HAP-1 (cell line): ENCODE data around the gene GRK6.
"Not testable (repeated sequence)": the region's sequence is repeated elsewhere in the genome, so short reads cannot be mapped to it uniquely, and the experiment has no call there.

ENCODE experiments used
- DNase-seq, 2 experiments: peaks; one replicate each; pipeline ENCODE4 v3.0.0-alpha.2; 2016 to 2020; ENCODE audit warnings: low spot score in 2 of 2
- H3K27me3 ChIP-seq: fragments of 250-450 bp; sonication (Bioruptor Pico); 2 replicates; pipeline ENCODE4 v1.5.1; 2020; ENCODE audit warnings: low read depth, mild to moderate bottlenecking, moderate library complexity
- H3K36me3 ChIP-seq: fragments of 250-450 bp; sonication (Bioruptor Pico); replicated peaks from 2 replicates; pipeline ENCODE4 v1.5.1; 2020; ENCODE audit warnings: mild to moderate bottlenecking
- H3K4me1 ChIP-seq: fragments of 250-450 bp; sonication (Bioruptor Pico); 2 replicates; pipeline ENCODE4 v1.5.1; 2020; ENCODE audit warnings: mild to moderate bottlenecking
- H3K4me3 ChIP-seq: fragments of 250-450 bp; sonication (Bioruptor Pico); 2 replicates; pipeline ENCODE4 v1.5.1; 2020; ENCODE audit warnings: mild to moderate bottlenecking, moderate library complexity
- H3K9me3 ChIP-seq: fragments of 250-450 bp; sonication (Bioruptor Pico); 2 replicates; pipeline ENCODE4 v1.5.1; 2020; ENCODE audit warnings: mild to moderate bottlenecking, moderate library complexity
- in situ Hi-C: fragments of 300-500 bp; cut with MboI; formaldehyde crosslinking; loops from 3 replicates; pipeline ENCODE4 v1.14.3; 2020; ENCODE audit warnings: low sequenced_read_pairs, inconsistent platforms, mixed read lengths

The GRK6 gene

DNA sequence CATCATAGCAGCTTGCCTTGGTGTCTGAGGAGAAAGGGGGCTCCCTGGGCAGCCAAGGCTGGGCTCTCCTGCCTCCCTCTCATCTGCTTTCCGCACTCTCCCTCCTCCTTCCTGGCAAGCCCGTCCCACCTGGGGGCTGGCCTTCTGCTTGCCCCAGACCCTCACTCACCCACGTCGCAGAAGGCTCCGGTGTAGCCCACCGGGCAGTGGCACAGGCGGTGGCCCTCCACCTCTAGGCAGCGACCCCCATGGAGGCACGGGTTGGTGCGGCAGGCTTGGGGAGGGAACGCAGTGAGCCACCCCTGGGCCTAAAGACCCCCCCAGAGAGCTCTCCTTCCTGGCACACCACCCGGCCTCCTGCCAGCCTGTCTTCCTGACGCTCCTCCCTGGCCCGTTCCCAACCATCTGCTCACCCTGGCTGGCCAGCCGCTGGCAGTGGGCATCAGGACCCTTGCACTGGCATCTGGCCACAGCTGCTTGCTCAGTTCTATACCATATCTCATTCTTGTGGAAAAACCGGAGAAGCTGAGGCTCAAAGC, 21.8 kb upstream of the GRK6 start:
- in situ Hi-C loops, result no loop called here
- no peaks in the 10 kb centered on the region for H3K27me3 ChIP-seq
- no peaks in the 10 kb centered on the region for H3K9me3 ChIP-seq
- peak overlapping the region; percentile 53 for H3K4me3 ChIP-seq
- H3K4me1 ChIP-seq, result peaks cover 10% of the 10 kb centered on the region
- no peaks in the 10 kb centered on the region for H3K36me3 ChIP-seq
- no peak for DNase-seq

DNA sequence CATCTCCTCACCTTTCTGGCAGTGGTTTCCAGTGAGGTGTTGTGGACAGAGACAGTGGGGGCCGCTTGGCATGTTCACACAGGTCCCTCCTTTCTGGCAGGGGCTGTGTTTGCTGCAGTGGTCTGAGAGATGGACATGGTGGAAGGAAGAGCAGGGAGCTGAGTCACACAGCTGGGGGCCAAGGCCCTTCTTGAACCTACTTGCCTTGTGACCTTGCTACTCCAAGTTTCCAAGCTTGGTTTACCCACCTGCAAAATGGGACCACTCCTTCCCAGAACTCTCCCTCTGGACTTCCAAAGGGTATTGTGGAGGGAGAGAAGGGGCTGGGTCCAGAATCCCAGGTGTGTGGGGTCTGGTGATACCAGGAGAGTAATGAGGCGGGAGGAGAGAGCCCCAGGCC, 21.2 kb upstream of the GRK6 start:
- H3K27me3 ChIP-seq, result no peaks in the 10 kb centered on the region
- H3K4me3 ChIP-seq, result no peak overlapping the region

DNA sequence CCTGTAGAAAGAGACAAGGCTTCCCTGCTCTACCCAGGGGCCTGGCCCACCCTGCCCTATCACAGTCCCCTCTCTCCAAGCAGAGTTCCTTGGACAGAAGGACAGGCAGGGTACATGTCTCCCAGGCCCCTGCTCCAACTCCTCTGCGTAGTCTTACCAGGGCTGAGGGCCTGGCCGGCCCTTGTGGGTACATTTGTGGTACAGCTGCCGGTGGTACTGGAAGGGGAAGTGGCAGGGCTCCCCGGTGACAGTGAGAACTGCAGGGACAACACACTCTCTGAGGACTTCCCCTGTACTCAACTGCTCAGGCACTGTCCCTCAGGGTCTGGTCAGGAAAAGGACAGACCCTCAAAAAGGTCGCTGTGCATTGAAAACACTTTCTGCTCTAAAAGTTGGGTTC, 20.7 kb upstream of the GRK6 start:
- H3K36me3 ChIP-seq, result no peaks in the 10 kb centered on the region
- no peak overlapping the region for H3K4me3 ChIP-seq
- no peaks in the 10 kb centered on the region for H3K9me3 ChIP-seq
- no peak for DNase-seq
- in situ Hi-C loops, result no loop called here
- no peaks in the 10 kb centered on the region for H3K27me3 ChIP-seq
- peaks cover 10% of the 10 kb centered on the region for H3K4me1 ChIP-seq

More for the DNA sequence above, 21.2 kb upstream of the GRK6 start:
- no peaks in the 10 kb centered on the region for H3K9me3 ChIP-seq
- no peak for DNase-seq
- peaks cover 10% of the 10 kb centered on the region for H3K4me1 ChIP-seq
- no peaks in the 10 kb centered on the region for H3K36me3 ChIP-seq
- in situ Hi-C loops, result no loop called here

DNA sequence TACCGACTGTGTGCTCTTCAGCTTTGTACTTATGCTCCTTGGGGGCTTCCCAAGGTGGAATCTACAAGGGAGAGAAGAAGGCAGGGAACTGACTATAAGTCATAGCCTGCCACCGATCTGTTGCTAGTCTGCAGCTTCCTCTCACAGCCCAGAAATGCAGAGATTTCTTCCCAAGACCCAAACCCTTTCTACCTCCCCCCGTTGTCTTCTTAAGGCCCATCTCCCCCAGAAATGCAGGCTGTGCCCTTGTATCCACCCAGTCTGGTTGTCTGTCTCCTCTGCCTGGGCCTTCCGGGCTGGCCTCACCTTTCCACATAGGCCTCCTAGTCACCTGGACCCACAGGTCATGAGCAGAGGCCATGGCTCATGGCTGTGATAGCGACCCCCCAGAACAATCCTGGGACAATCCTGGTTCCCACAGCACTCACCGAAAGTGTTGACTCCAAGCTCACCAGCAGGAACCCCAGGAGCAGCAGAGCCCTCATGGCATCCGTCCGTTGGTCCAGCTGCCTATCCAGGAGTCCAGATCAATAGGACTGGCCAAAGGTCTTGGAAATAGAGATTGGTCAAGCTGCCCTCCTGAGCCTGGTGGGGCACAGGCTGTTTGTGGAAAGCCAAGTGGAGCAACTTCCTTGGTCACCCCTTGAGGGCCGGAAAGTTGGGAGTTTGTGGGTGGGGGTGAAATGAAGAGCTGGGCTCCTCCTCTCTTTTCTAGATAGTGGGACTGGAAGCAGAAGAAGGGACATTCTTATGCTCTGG, 17.3 kb upstream of the GRK6 start, which contains the start of gene F12:
TSS of gene F12 (minus strand) at position 522 of the 759 bp plus-strand sequence. CDS start at position 485, 37 bp downstream.
- Histone ChIP-seq H3K9me3 (no peaks in the 10 kb centered on the region), H3K4me1 (peaks cover 4% of the 10 kb centered on the region), H3K27me3 (no peaks in the 10 kb centered on the region), H3K4me3 (no peak within 1 kb of the TSS), H3K36me3 (no peaks in the 10 kb centered on the region)
- no peak for DNase-seq
- in situ Hi-C loops, result no loop called here

DNA sequence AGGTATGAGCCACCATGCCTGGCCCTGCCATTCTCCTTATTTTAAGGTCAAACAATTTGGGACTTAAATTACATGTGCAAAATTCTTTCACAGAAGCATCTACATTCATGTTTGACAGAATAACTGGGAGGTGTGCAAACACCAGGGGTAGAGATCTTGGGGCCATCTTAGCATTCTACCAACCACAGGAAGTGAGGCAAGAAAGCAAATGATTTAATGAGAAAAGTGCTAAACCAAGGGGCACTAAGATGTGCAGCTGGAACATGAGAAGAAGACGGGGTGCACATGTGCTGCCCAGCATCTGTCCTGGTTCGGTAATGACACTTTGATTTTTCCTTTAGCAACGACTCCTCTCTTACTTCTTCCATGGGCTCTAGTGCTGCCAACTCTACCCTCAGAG, 15.9 kb upstream of the GRK6 start:
- in situ Hi-C loops, result no loop called here
- Histone ChIP-seq H3K4me3 (no peak overlapping the region), H3K9me3 (no peaks in the 10 kb centered on the region), H3K27me3 (no peaks in the 10 kb centered on the region), H3K36me3 (no peaks in the 10 kb centered on the region), H3K4me1 (no peaks in the 10 kb centered on the region)
- DNase-seq, result no peak

DNA sequence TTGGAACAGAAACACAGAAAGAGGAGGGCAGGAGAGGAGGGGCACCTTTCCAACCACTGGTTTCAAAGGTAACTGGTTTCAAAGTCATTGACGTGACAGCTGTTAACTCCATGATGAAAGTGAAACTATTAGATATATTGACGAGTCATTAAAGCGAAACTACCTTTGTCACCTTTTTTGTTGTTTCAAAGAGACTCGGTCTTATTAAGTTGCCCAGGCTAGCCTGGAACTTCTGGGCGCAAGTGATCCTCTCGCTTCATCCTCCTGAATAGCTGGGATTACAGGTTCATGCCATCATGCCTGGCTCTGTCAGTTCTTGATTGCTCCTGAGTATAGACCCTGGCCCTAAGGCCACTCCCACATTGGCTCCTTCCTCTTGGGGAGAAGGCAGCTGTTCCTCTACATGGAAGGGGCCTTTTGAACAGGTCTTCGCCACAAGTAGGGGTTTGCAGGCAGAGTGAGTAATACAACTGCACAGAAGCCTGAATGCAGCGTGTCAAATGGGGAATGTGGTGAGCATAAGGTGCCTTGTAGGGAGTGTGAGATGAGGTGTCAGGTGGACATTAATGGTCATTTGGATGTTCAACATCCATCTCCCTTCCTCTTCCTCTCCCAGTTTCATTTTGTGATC, 13.8 kb upstream of the GRK6 start:
- H3K4me3 ChIP-seq, result no peak overlapping the region
- in situ Hi-C loops, result no loop called here
- H3K9me3 ChIP-seq, result no peaks in the 10 kb centered on the region
- H3K4me1 ChIP-seq, result no peaks in the 10 kb centered on the region
- H3K36me3 ChIP-seq, result no peaks in the 10 kb centered on the region
- no peaks in the 10 kb centered on the region for H3K27me3 ChIP-seq
- DNase-seq, result no peak

DNA sequence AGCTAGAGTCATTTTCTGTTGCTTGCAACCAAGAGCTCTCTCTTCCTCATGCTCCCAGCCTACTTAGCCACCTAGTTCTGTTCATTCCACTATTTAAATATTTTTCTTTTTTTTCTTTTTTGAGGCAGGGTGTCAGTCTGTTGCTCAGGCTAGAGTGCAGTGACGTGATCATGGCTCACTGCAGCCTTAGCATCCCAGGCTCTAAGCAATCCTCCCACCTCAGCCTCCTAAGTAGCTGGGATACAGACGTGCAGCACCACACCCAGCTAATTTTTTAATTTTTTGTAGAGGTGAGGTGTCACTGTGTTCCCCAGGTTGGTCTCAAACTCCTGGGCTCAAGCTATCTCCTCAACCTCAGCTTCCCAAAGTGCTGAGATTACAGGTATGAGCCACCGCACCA, 12.0 kb upstream of the GRK6 start:
- Histone ChIP-seq H3K27me3 (no peaks in the 10 kb centered on the region), H3K36me3 (no peaks in the 10 kb centered on the region), H3K4me3 (no peak overlapping the region), H3K9me3 (no peaks in the 10 kb centered on the region), H3K4me1 (no peaks in the 10 kb centered on the region)
- in situ Hi-C loops, result no loop called here
- no peak for DNase-seq

DNA sequence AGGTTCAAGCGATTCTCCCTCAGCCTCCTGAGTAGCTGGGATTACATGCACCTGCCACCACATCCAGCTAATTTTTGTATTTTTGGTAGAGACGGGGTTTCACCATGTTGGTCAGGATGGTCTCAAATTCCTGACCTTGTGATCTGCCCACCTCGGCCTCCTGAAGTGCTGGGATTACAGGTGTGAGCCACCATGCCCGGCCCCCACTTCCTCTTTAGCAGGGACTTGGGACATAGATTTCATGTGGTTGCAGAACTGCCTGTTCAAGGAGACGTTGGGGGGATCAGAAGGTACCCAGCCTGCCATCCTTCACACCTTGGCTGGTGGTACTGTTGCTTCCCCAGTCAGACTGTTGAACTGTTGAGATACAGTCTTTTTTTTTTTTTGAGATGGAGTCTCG, 9.4 kb upstream of the GRK6 start:
- DNase-seq, in situ Hi-C loops, H3K27me3 ChIP-seq, H3K9me3 ChIP-seq, H3K4me3 ChIP-seq, H3K4me1 ChIP-seq, H3K36me3 ChIP-seq: not testable (repeated sequence)

DNA sequence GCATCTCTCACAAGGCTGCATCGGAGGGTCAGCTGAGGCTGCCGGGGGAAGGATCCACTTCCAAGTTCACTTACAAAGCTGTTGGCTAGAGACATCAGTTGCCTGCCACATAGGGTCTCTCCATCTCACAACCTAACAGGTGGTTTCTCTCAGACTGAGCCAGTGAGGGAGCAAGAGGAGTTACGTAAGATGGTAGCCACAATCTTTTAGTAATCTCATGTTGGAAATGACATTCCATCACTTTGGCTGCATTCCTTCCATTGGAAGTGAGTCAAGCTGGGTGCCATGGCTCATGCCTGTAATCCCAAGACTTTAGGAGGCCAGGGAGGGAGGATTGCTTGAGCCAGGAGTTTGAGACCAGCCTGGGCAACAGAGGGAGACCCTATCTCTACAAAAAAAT, 7.4 kb upstream of the GRK6 start:
- DNase-seq, result no peak
- no peak overlapping the region for H3K4me3 ChIP-seq
- in situ Hi-C loops, result no loop called here
- H3K4me1 ChIP-seq, result no peaks in the 10 kb centered on the region
- H3K27me3 ChIP-seq, result no peaks in the 10 kb centered on the region
- no peaks in the 10 kb centered on the region for H3K36me3 ChIP-seq
- H3K9me3 ChIP-seq, result no peaks in the 10 kb centered on the region

DNA sequence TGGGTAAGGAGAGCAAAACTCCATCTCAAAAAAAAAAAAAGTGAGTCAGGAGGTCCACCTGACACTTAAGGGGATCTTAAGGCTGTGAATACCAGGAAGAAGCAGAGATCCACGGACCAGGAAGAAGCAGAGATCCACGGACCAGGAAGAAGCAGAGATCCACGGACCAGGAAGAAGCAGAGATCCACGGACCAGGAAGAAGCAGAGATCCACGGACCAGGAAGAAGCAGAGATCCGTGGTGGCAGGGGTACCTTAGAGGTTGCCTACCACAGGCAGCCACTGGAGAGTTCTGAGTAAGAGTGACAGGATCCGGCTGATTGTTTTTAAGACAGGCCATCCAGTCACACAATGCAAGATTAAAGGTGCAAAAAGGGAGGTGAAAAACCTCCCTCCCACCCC, 6.0 kb upstream of the GRK6 start:
- H3K4me1 ChIP-seq, H3K4me3 ChIP-seq, in situ Hi-C loops, DNase-seq, H3K27me3 ChIP-seq, H3K9me3 ChIP-seq, H3K36me3 ChIP-seq: not testable (repeated sequence)

DNA sequence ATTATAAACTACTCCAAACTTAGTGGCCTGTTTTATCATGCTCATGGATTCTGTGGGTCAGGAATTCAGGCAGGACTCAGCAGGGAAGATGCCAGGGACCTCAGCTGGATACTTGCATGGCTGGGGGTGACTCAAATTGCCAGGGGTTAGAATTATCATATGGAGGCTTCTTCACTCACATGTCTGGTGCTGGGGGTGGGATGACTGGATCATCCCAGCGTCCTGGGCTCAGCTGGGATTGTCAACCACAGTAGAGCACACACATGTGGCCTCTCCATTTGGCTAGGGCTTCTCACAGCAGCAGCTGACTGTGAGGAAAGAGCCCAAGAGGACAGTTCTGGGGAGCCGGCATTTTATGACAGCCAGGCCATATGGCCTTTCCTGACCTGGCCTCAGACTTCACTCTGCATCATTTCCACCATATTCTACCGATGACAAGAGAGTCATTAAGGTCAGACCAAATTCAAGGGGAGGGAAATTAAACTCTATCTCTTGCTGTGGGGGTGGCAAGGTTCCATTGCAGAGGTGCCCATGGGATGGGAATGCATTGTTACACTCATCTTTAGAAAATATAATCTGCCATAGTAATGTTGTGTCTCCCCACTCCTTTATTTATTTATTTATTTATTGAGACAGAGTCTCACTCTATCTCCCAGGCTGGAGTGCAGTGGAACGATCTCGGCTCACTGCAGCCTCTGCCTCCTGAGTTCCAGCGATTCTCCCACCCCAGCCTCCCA, 5.2 kb upstream of the GRK6 start:
- Histone ChIP-seq H3K36me3 (no peaks in the 10 kb centered on the region), H3K4me3 (no peak overlapping the region), H3K9me3 (no peaks in the 10 kb centered on the region), H3K27me3 (no peaks in the 10 kb centered on the region), H3K4me1 (peaks cover 4% of the 10 kb centered on the region)
- no peak for DNase-seq
- in situ Hi-C loops, result no loop called here

DNA sequence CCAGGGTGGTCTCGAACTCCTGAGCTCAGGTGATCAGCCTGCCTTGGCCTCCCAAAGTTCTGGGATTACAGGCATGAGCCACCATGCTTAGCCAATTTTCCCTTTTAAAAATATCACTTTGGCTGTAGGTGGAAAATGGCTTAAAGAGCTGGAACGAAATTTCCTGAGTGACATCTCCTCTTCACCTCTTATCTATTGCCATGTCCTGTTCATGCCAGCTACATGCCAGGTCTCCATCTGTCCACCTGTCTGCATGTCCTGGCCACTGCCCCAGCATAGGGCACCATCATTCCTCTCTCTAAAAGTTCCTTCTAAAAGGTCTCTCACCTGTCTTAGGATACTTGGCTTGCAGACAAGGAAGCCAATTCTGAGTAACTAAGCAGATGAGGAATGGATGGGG, 2.8 kb upstream of the GRK6 start:
- no peak for DNase-seq
- Histone ChIP-seq H3K9me3 (no peaks in the 10 kb centered on the region), H3K27me3 (no peaks in the 10 kb centered on the region), H3K4me3 (no peak overlapping the region), H3K36me3 (no peaks in the 10 kb centered on the region; the same call in none of the 2 replicates), H3K4me1 (peaks cover 7% of the 10 kb centered on the region)
- in situ Hi-C loops, result no loop called here

DNA sequence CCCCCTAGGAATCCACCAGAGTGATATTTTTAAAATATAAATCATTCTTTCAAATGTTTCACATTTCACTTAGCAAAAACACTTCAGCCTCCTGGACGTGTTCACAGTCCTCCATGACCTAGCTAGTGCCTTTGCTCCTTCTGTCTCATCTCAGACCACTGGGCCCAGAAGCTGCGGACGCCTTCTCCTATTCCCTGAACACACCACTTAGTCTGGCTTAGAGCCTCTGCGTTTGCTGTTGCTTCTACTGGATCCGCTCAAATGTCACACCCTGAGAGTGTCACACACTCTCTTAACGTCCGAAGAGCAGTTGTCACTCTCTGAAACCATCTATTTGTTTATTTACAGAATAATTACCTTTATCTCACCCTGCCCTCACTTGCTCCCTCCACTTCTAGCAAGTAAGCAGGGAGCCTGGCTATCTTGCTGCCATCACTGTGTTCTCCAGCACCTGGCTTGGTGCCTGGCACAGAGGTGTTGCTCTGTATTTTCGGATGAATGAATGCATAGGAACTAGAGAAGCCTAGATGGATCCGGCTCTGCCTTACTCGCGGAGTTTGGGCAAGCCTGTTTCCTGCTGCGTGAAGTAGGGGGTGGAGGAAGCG, 1.2 kb upstream of the GRK6 start:
- in situ Hi-C loops, result no loop called here
- Histone ChIP-seq H3K36me3 (no peaks in the 10 kb centered on the region; the same call in none of the 2 replicates), H3K4me3 (peak overlapping the region; percentile 52), H3K27me3 (no peaks in the 10 kb centered on the region), H3K4me1 (peaks cover 8% of the 10 kb centered on the region), H3K9me3 (no peaks in the 10 kb centered on the region)
- DNase-seq, result no peak
